BLaER1 treated with 17β-estradiol and CSF1 and Interleukin-3, amounts not matched to agents 10 nM and 100 nM (cell line): ENCODE results near the gene DRG2.

Source experiments
- H3K27ac ChIP-seq, 11 experiments: shearing (Covaris generic); formaldehyde crosslinking; 2 replicates each; pipeline ENCODE4 v1.8.1; 2022
- H3K27me3 ChIP-seq, 11 experiments: shearing (Covaris generic); formaldehyde crosslinking; 2 replicates each; pipeline ENCODE4 v1.8.1; 2022
- H3K36me3 ChIP-seq, 11 experiments: shearing (Covaris generic); formaldehyde crosslinking; 2 replicates each; pipeline ENCODE4 v1.8.1; 2022
- H3K4me1 ChIP-seq, 10 experiments: shearing (Covaris generic); formaldehyde crosslinking; 2 replicates each; pipeline ENCODE4 v1.8.1; 2022
- H3K4me2 ChIP-seq, 11 experiments: shearing (Covaris generic); formaldehyde crosslinking; 2 replicates each; pipeline ENCODE4 v1.8.1; 2022
- H3K4me3 ChIP-seq, 10 experiments: shearing (Covaris generic); formaldehyde crosslinking; 2 replicates each; pipeline ENCODE4 v1.8.1; 2022
- H3K9ac ChIP-seq, 11 experiments: shearing (Covaris generic); formaldehyde crosslinking; 2 replicates each; pipeline ENCODE4 v1.8.1; 2022
- H3K9me3 ChIP-seq, 11 experiments: shearing (Covaris generic); formaldehyde crosslinking; replicated peaks in 1 of 11; 2 replicates each; pipeline ENCODE4 v1.8.1; 2022
- H4K20me1 ChIP-seq, 11 experiments: shearing (Covaris generic); formaldehyde crosslinking; 2 replicates each; pipeline ENCODE4 v1.8.1; 2022
- Cebpa-rat ChIP-seq, 11 experiments: shearing (Covaris generic); IDR thresholded peaks; 2 replicates each; pipeline ENCODE4 v1.8.1; 2022

The DRG2 gene

GRCh38 chr17:18066866-18067265 is 20.9 kb upstream of the DRG2 start:
- no peak overlapping the region for H3K9ac ChIP-seq

GRCh38 chr17:18069101-18069500 is 18.6 kb upstream of the DRG2 start:
- no peak for TF ChIP-seq Cebpa-rat (IDR thresholded peaks at IDR 0.05)
- H3K4me2 ChIP-seq = no peak overlapping the region
- H3K4me3 ChIP-seq = no peak overlapping the region
- H3K4me1 ChIP-seq = peaks cover 0 to 11% (median 8%) of the 10 kb centered on the region in 10 experiments; a peak in 14 of 20 replicates
- H3K36me3 ChIP-seq = peaks cover 22 to 37% (median 33%) of the 10 kb centered on the region in 11 experiments
- H3K27ac ChIP-seq = no peak overlapping the region
- no peaks in the 10 kb centered on the region; a peak in 1 of 22 replicates for H3K27me3 ChIP-seq
- no peaks in the 10 kb centered on the region for H3K9me3 ChIP-seq
- no peak overlapping the region for H3K9ac ChIP-seq
- no peaks in the 10 kb centered on the region for H4K20me1 ChIP-seq

More at GRCh38 chr17:18066866-18067265, 20.9 kb upstream of the DRG2 start:
- Histone ChIP-seq H4K20me1 (no peaks in the 10 kb centered on the region), H3K4me1 (peaks cover 0 to 11% (median 8%) of the 10 kb centered on the region in 10 experiments; a peak in 14 of 20 replicates), H3K9me3 (no peaks in the 10 kb centered on the region), H3K4me2 (no peak overlapping the region), H3K27ac (no peak overlapping the region), H3K4me3 (no peak overlapping the region), H3K27me3 (no peaks in the 10 kb centered on the region; a peak in 1 of 22 replicates), H3K36me3 (peaks cover 40 to 59% (median 54%) of the 10 kb centered on the region in 11 experiments)
- TF ChIP-seq Cebpa-rat (IDR thresholded peaks at IDR 0.05) = no peak

GRCh38 chr17:18070861-18071340 is 16.8 kb upstream of the DRG2 start:
- Histone ChIP-seq H3K4me3 (no peak overlapping the region), H3K4me2 (peak overlapping the region in 9 of 11 experiments; percentile 1 to 44 (median 9); a peak in 7 of 22 replicates), H3K4me1 (peaks cover 0 to 11% (median 8%) of the 10 kb centered on the region in 10 experiments; a peak in 14 of 20 replicates), H3K27me3 (no peaks in the 10 kb centered on the region), H3K27ac (no peak overlapping the region), H4K20me1 (no peaks in the 10 kb centered on the region), H3K36me3 (peaks cover 5 to 19% (median 15%) of the 10 kb centered on the region in 11 experiments; a peak in 21 of 22 replicates), H3K9ac (peak overlapping the region in 1 of 11 experiments; percentile 37; a peak in 2 of 22 replicates), H3K9me3 (no peaks in the 10 kb centered on the region)
- no peak for TF ChIP-seq Cebpa-rat (IDR thresholded peaks at IDR 0.05)

GRCh38 chr17:18071751-18072150 is 16.0 kb upstream of the DRG2 start:
- no peak overlapping the region for H3K4me3 ChIP-seq
- H3K9me3 ChIP-seq = no peaks in the 10 kb centered on the region
- peaks cover 4 to 10% (median 6%) of the 10 kb centered on the region in 11 experiments; a peak in 21 of 22 replicates for H3K36me3 ChIP-seq
- H4K20me1 ChIP-seq = no peaks in the 10 kb centered on the region
- no peak overlapping the region for H3K9ac ChIP-seq
- H3K27me3 ChIP-seq = no peaks in the 10 kb centered on the region
- peaks cover 0 to 11% (median 8%) of the 10 kb centered on the region in 10 experiments; a peak in 14 of 20 replicates for H3K4me1 ChIP-seq
- TF ChIP-seq Cebpa-rat (IDR thresholded peaks at IDR 0.05) = no peak
- no peak overlapping the region for H3K4me2 ChIP-seq
- H3K27ac ChIP-seq = no peak overlapping the region

- TF ChIP-seq Cebpa-rat (IDR thresholded peaks at IDR 0.05) = no peak
- Histone ChIP-seq H3K4me3 (no peak overlapping the region), H4K20me1 (no peaks in the 10 kb centered on the region), H3K4me2 (no peak overlapping the region), H3K9me3 (no peaks in the 10 kb centered on the region), H3K4me1 (peaks cover 0 to 11% (median 8%) of the 10 kb centered on the region in 10 experiments; a peak in 14 of 20 replicates), H3K9ac (no peak overlapping the region), H3K36me3 (no peaks in the 10 kb centered on the region), H3K27ac (no peak overlapping the region), H3K27me3 (no peaks in the 10 kb centered on the region)
Observed at GRCh38 chr17:18074566-18075272, 13.0 kb upstream of the DRG2 start.

- Histone ChIP-seq H3K4me1 (no peaks in the 10 kb centered on the region), H3K27me3 (no peaks in the 10 kb centered on the region), H3K4me3 (no peak overlapping the region), H4K20me1 (no peaks in the 10 kb centered on the region), H3K9me3 (no peaks in the 10 kb centered on the region), H3K9ac (no peak overlapping the region), H3K4me2 (no peak overlapping the region), H3K27ac (no peak overlapping the region), H3K36me3 (no peaks in the 10 kb centered on the region)
- TF ChIP-seq Cebpa-rat (IDR thresholded peaks at IDR 0.05) = no peak
Observed at GRCh38 chr17:18076936-18077335, 10.8 kb upstream of the DRG2 start.

GRCh38 chr17:18079543-18079942 is 8.2 kb upstream of the DRG2 start:
- Histone ChIP-seq H3K36me3 (no peaks in the 10 kb centered on the region), H3K4me2 (no peak overlapping the region), H3K4me3 (no peak overlapping the region), H3K27me3 (no peaks in the 10 kb centered on the region), H3K4me1 (peaks cover 0 to 10% (median 0%) of the 10 kb centered on the region in 10 experiments; a peak in 3 of 20 replicates), H4K20me1 (no peaks in the 10 kb centered on the region), H3K27ac (no peak overlapping the region), H3K9me3 (no peaks in the 10 kb centered on the region), H3K9ac (no peak overlapping the region)
- no peak for TF ChIP-seq Cebpa-rat (IDR thresholded peaks at IDR 0.05)

- no peak overlapping the region for H3K4me3 ChIP-seq
- H3K4me1 ChIP-seq = peaks cover 12 to 27% (median 19%) of the 10 kb centered on the region in 10 experiments
- H3K9ac ChIP-seq = no peak overlapping the region
- peak overlapping the region in 1 of 11 experiments; percentile 65; a peak in 1 of 22 replicates for H3K4me2 ChIP-seq
- no peaks in the 10 kb centered on the region for H3K9me3 ChIP-seq
- H3K27me3 ChIP-seq = no peaks in the 10 kb centered on the region
- no peaks in the 10 kb centered on the region for H3K36me3 ChIP-seq
- no peaks in the 10 kb centered on the region; a peak in 1 of 22 replicates for H4K20me1 ChIP-seq
- TF ChIP-seq Cebpa-rat (IDR thresholded peaks at IDR 0.05) = no peak
- H3K27ac ChIP-seq = no peak overlapping the region
Observed at GRCh38 chr17:18084256-18084655, 3.5 kb upstream of the DRG2 start.

GRCh38 chr17:18089613-18090012 is 1.9 kb downstream of the DRG2 start:
- no peaks in the 10 kb centered on the region for H3K9me3 ChIP-seq
- H3K4me3 ChIP-seq = no peak overlapping the region
- H3K27ac ChIP-seq = no peak overlapping the region
- peak overlapping the region in 3 of 11 experiments; percentile 80 to 88 (median 84); a peak in 2 of 22 replicates for H3K9ac ChIP-seq
- H3K4me1 ChIP-seq = peaks cover 15 to 24% (median 20%) of the 10 kb centered on the region in 10 experiments
- no peak for TF ChIP-seq Cebpa-rat (IDR thresholded peaks at IDR 0.05)
- H3K27me3 ChIP-seq = no peaks in the 10 kb centered on the region
- H3K36me3 ChIP-seq = peaks cover 36 to 47% (median 40%) of the 10 kb centered on the region in 11 experiments
- H3K4me2 ChIP-seq = peak overlapping the region in 5 of 11 experiments; percentile 83 to 95 (median 88); a peak in 5 of 22 replicates
- peaks cover 0 to 19% (median 5%) of the 10 kb centered on the region in 11 experiments; a peak in 6 of 22 replicates for H4K20me1 ChIP-seq
